CD4-positive, alpha-beta memory T cell (primary cell): Measurements from ENCODE around the gene LNPEP. TPM values are rescaled to one million over a fixed set of nuclear protein-coding genes. Genes with fewer than 3 reads are reported as not detected.
A peak's percentile ranks its signal among the peaks of the same experiment; 100 is the strongest.

Experiments used
- CTCF ChIA-PET: fragments of 350-600 bp; sonication (Branson Sonifier 250); formaldehyde crosslinking; loops from one replicate; lab custom pipeline; 2021; ENCODE audit warnings: inconsistent platforms; ENCODE audit not compliant: partially characterized antibody; lab: Charles Lee
- POLR2A ChIA-PET: fragments of 350-600 bp; sonication (Branson Sonifier 250); formaldehyde crosslinking; loops from one replicate; lab custom pipeline; 2021; ENCODE audit not compliant: partially characterized antibody; lab: Charles Lee
- DNase-seq, 5 donors: peaks; one replicate each; pipeline versions ENCODE4 v3.0.0 to v3.0.0-alpha.2; 2020 to 2022; ENCODE audit warnings: mixed read lengths in 1 of 5
- H3K27ac ChIP-seq: one replicate; pipeline ENCODE4 v1.7.0; 2013; ENCODE audit warnings: low read depth, low read length
- H3K27me3 ChIP-seq: 2 replicates; pipeline ENCODE4 v1.7.0; 2013; ENCODE audit warnings: mild to moderate bottlenecking, low read length, moderate library complexity; ENCODE audit not compliant: insufficient read depth
- H3K36me3 ChIP-seq: 2 replicates; pipeline ENCODE4 v1.7.0; 2013; ENCODE audit warnings: mild to moderate bottlenecking, low read length, moderate library complexity; ENCODE audit not compliant: insufficient read depth
- H3K4me1 ChIP-seq: 2 replicates; pipeline ENCODE4 v1.7.0; 2013; ENCODE audit warnings: mild to moderate bottlenecking, low read length, moderate library complexity; ENCODE audit not compliant: insufficient read depth
- H3K4me3 ChIP-seq, 2 donors: one replicate each; pipeline ENCODE4 v1.7.0; 2013; ENCODE audit warnings: low read length in 2 of 2, mild to moderate bottlenecking in 1 of 2
- H3K9me3 ChIP-seq, 2 donors: one replicate each; pipeline ENCODE4 v1.7.0; 2013; ENCODE audit warnings: low read length in 2 of 2, control low read depth in 1 of 2; ENCODE audit not compliant: control insufficient read depth in 1 of 2
- H3K27ac Mint-ChIP-seq, 7 donors: one replicate each; pipeline ENCODE4 v1.8.0; 2020 to 2021; ENCODE audit warnings: mixed read lengths in 7 of 7, mild to moderate bottlenecking in 6 of 7, inconsistent platforms in 3 of 7, moderate library complexity in 3 of 7
- H3K27me3 Mint-ChIP-seq, 2 donors: one replicate each; pipeline ENCODE4 v1.8.0; 2020 to 2021; ENCODE audit warnings: mixed read lengths in 2 of 2
- H3K36me3 Mint-ChIP-seq, 2 donors: one replicate each; pipeline ENCODE4 v1.8.0; 2020 to 2021; ENCODE audit warnings: mixed read lengths in 2 of 2, inconsistent platforms in 1 of 2, mild to moderate bottlenecking in 1 of 2
- H3K4me1 Mint-ChIP-seq, 4 donors: one replicate each; pipeline ENCODE4 v1.8.0; 2020 to 2021; ENCODE audit warnings: mixed read lengths in 4 of 4, mild to moderate bottlenecking in 1 of 4
- H3K4me3 Mint-ChIP-seq, 8 donors: one replicate each; pipeline ENCODE4 v1.8.0; 2020 to 2021; ENCODE audit warnings: mixed read lengths in 8 of 8, mild to moderate bottlenecking in 7 of 8, moderate library complexity in 6 of 8, inconsistent platforms in 3 of 8
- H3K9me3 Mint-ChIP-seq, 8 donors: one replicate each; pipeline ENCODE4 v1.8.0; 2020 to 2021; ENCODE audit warnings: mixed read lengths in 8 of 8, mild to moderate bottlenecking in 5 of 8, inconsistent platforms in 3 of 8, moderate library complexity in 1 of 8
- intact Hi-C: fragments of 100-400 bp; cut with micrococcal nuclease; formaldehyde crosslinking; loops from one replicate; pipeline ENCODE4 v1.15.1; 2023
- polyA plus RNA-seq, 2 donors: library from polyadenylated mRNA; unstranded; fragments of 300-500 nt; fragmentation: Illumina TruSeq; gene quantifications; one replicate each; pipeline ENCODE4 v1.2.3, GENCODE V29; 2021
- total RNA-seq, 2 experiments: library from RNA; stranded (reverse); gene quantifications; one replicate each; pipeline ENCODE4 v1.2.3, GENCODE V29; 2021

LNPEP gene
- total and polyA plus RNA-seq, 4 experiments from 2014 or later, result 23.5 to 97.3 (median 65.5) TPM

DNA sequence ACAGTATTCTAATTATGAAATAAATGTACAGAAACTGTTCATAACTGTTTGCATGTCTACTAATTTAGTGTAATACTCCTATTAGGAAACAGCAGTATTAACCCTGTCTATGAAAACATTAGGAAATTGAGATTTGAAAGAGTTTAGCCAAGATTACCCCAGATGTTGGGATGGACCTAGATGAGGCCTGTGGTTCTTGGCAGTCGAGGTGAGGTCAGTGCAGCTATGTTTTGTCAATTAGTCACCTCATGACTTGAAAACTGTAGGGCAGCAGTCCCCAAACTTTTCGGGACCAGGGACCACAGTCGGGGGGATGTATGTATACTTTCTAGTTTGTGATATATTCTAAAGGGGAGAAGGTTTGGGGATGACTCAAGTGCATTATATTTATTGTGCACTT, 4.7 kb downstream of the LNPEP start:
- Histone ChIP-seq H3K4me3 (no peak overlapping the region), H3K36me3 (no peaks in the 10 kb centered on the region), H3K27ac (no peak overlapping the region), H3K9me3 (no peaks in the 10 kb centered on the region), H3K4me1 (peaks cover 75% of the 10 kb centered on the region), H3K27me3 (no peaks in the 10 kb centered on the region)
- Mint-ChIP-seq H3K4me3 (peak overlapping the region in 5 of 8 donors; percentile 37 to 59 (median 52)), H3K4me1 (peaks cover 47 to 76% (median 64%) of the 10 kb centered on the region in 4 donors), H3K9me3 (peaks cover 0 to 2% (median 0%) of the 10 kb centered on the region in 8 donors), H3K27me3 (no peaks in the 10 kb centered on the region), H3K36me3 (peaks cover 13 to 20% of the 10 kb centered on the region in 2 donors), H3K27ac (peak overlapping the region; percentile 2 to 85 (median 42))
- ChIA-PET CTCF (interaction anchor here (0.7 to 2.0 kb wide), 4 partner anchors 18 to 135 kb away, joined by 3 to 4 read pairs (median 3); no protein-coding TSS in a partner anchor), POLR2A (interaction anchor here (1.0 to 7.8 kb wide), 3 partner anchors 20 to 47 kb away, joined by 3 to 110 read pairs (median 4); no protein-coding TSS in a partner anchor)
- DNase-seq, result no peak
- intact Hi-C loops, result no loop called here

DNA sequence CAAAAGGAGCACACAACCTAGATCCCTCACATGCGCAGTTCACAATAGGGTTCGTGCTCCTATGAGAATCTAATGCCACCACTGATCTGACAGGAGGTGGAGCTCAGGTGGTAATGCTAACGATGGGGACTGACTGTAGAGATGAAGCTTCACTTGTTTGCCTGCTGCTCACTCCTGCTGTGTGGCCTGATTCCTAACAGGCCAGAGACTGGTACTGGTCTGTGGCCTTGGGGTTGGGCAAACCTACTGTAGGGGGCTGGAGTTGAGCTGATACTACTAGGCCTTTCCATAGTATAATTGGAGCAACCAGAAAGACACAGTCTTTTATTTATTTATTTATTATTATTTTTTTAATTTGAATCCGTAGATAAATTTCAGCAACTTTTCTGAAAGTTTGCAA, 5.3 kb downstream of the LNPEP start:
- H3K4me3 Mint-ChIP-seq, result peak overlapping the region in 3 of 8 donors; percentile 50 to 59 (median 51)
- ChIA-PET CTCF (interaction anchor here (1.6 to 2.3 kb wide), 3 partner anchors 40 to 72 kb away, joined by 3 to 7 read pairs (median 4); no protein-coding TSS in a partner anchor), POLR2A (interaction anchor here (0.6 to 7.8 kb wide), 5 partner anchors 17 to 133 kb away, joined by 3 to 110 read pairs (median 3); partner anchors contain the start of gene ERAP1)
- peaks cover 14 to 20% of the 10 kb centered on the region in 2 donors for H3K36me3 Mint-ChIP-seq
- H3K27ac Mint-ChIP-seq, result peak overlapping the region in 4 of 7 donors; percentile 13 to 82 (median 66)
- peaks cover 81% of the 10 kb centered on the region for H3K4me1 ChIP-seq
- no peak for DNase-seq
- H3K27me3 Mint-ChIP-seq, result no peaks in the 10 kb centered on the region
- H3K4me3 ChIP-seq, result no peak overlapping the region
- H3K4me1 Mint-ChIP-seq, result peaks cover 52 to 82% (median 70%) of the 10 kb centered on the region in 4 donors
- no peaks in the 10 kb centered on the region for H3K36me3 ChIP-seq
- H3K27ac ChIP-seq, result no peak overlapping the region
- H3K27me3 ChIP-seq, result no peaks in the 10 kb centered on the region
- peaks cover 0 to 2% (median 0%) of the 10 kb centered on the region in 8 donors for H3K9me3 Mint-ChIP-seq
- no peaks in the 10 kb centered on the region for H3K9me3 ChIP-seq
- intact Hi-C loops, result no loop called here

DNA sequence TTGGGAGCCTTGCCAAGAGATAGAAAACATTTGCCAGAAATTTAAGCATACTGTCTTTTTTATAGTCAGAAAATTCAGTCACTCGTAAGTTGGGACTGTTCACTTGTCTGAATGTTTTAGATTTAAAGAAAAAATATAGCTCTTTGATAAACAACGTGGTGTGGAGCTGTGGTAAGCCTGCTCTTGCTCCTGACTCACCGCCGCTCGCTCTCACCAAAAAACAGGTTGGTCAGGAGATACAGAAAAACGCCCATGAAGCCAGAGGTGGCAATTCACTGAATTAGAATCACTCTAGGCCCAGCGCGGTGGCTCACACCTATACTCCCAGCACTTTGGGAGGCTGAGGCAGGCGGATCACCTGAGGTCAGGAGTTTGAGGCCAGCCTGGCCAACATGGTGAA, 6.2 kb downstream of the LNPEP start:
- Histone ChIP-seq H3K9me3 (no peaks in the 10 kb centered on the region), H3K27me3 (no peaks in the 10 kb centered on the region), H3K4me3 (no peak overlapping the region), H3K4me1 (peaks cover 86% of the 10 kb centered on the region), H3K27ac (no peak overlapping the region), H3K36me3 (no peaks in the 10 kb centered on the region)
- POLR2A ChIA-PET, result interaction anchor here (0.7 to 7.8 kb wide), 2 partner anchors 18 to 23 kb away, joined by 5 to 110 read pairs; no protein-coding TSS in a partner anchor
- H3K27ac Mint-ChIP-seq, result peak overlapping the region in 3 of 7 donors; percentile 3 to 62 (median 17)
- peak overlapping the region in 3 of 8 donors; percentile 16 to 47 (median 37) for H3K4me3 Mint-ChIP-seq
- no peak for DNase-seq
- H3K4me1 Mint-ChIP-seq, result peaks cover 57 to 88% (median 73%) of the 10 kb centered on the region in 4 donors
- intact Hi-C loops, result no loop called here
- no peaks in the 10 kb centered on the region for H3K27me3 Mint-ChIP-seq
- H3K36me3 Mint-ChIP-seq, result peaks cover 11 to 20% of the 10 kb centered on the region in 2 donors
- H3K9me3 Mint-ChIP-seq, result peaks cover 0 to 2% (median 0%) of the 10 kb centered on the region in 8 donors
- CTCF ChIA-PET, result interaction anchor here (0.7 to 2.3 kb wide), 2 partner anchors 38 to 73 kb away, joined by 3 to 7 read pairs; no protein-coding TSS in a partner anchor

DNA sequence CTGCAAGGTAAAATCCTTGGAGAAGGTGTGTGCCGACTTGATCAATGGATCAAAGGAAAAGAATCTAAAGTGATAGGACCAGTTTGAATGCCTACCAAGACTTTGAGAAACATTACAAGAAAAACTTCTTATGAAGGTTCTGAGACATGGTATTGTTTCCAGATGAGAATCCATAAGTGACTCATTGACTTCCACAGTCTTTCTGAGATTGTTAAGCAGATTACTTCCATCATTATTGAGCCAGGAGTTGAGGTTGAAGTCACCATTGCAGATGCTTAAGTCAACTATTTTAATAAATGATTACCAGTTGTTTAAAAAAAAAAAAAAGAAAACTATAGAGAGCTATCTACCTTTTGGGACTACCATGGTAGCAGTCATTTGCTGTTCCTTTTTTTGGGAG, 7.0 kb downstream of the LNPEP start:
- Mint-ChIP-seq H3K36me3 (peaks cover 11 to 20% of the 10 kb centered on the region in 2 donors), H3K4me1 (peaks cover 53 to 85% (median 73%) of the 10 kb centered on the region in 4 donors), H3K27ac (peak overlapping the region in 1 of 7 donors; percentile 30), H3K4me3 (peak overlapping the region in 1 of 8 donors; percentile 10), H3K9me3 (peaks cover 0 to 2% (median 0%) of the 10 kb centered on the region in 8 donors), H3K27me3 (no peaks in the 10 kb centered on the region)
- Histone ChIP-seq H3K27me3 (no peaks in the 10 kb centered on the region), H3K4me3 (no peak overlapping the region), H3K27ac (no peak overlapping the region), H3K4me1 (peaks cover 83% of the 10 kb centered on the region), H3K36me3 (no peaks in the 10 kb centered on the region), H3K9me3 (no peaks in the 10 kb centered on the region)
- ChIA-PET CTCF (interaction anchor here (1.0 to 2.3 kb wide), 2 partner anchors 9 to 74 kb away, joined by 3 to 7 read pairs; no protein-coding TSS in a partner anchor), POLR2A (interaction anchor here (1.5 kb wide), 1 partner anchor 15 kb away, joined by 3 read pairs; no protein-coding TSS in a partner anchor)
- intact Hi-C loops, result no loop called here
- no peak for DNase-seq

- Mint-ChIP-seq H3K27ac (peak overlapping the region; percentile 4 to 76 (median 39)), H3K27me3 (no peaks in the 10 kb centered on the region), H3K4me3 (peak overlapping the region in 4 of 8 donors; percentile 13 to 50 (median 20)), H3K9me3 (no peaks in the 10 kb centered on the region), H3K36me3 (peaks cover 11 to 20% of the 10 kb centered on the region in 2 donors), H3K4me1 (peaks cover 44 to 82% (median 68%) of the 10 kb centered on the region in 4 donors)
- H3K4me3 ChIP-seq, result no peak overlapping the region
- no peak overlapping the region for H3K27ac ChIP-seq
- H3K9me3 ChIP-seq, result no peaks in the 10 kb centered on the region
- CTCF ChIA-PET, result interaction anchor here (1.0 to 1.1 kb wide), 2 partner anchors 10 to 45 kb away, joined by 3 read pairs; no protein-coding TSS in a partner anchor
- POLR2A ChIA-PET, result interaction anchor here (1.5 kb wide), 1 partner anchor 14 kb away, joined by 3 read pairs; no protein-coding TSS in a partner anchor
- H3K4me1 ChIP-seq, result peaks cover 81% of the 10 kb centered on the region
- no peak for DNase-seq
- no peaks in the 10 kb centered on the region for H3K36me3 ChIP-seq
- no peaks in the 10 kb centered on the region for H3K27me3 ChIP-seq
- intact Hi-C loops, result no loop called here
These were observed 7.9 kb downstream of the LNPEP start for GRCh38 chr5:96943799-96944198.

DNA sequence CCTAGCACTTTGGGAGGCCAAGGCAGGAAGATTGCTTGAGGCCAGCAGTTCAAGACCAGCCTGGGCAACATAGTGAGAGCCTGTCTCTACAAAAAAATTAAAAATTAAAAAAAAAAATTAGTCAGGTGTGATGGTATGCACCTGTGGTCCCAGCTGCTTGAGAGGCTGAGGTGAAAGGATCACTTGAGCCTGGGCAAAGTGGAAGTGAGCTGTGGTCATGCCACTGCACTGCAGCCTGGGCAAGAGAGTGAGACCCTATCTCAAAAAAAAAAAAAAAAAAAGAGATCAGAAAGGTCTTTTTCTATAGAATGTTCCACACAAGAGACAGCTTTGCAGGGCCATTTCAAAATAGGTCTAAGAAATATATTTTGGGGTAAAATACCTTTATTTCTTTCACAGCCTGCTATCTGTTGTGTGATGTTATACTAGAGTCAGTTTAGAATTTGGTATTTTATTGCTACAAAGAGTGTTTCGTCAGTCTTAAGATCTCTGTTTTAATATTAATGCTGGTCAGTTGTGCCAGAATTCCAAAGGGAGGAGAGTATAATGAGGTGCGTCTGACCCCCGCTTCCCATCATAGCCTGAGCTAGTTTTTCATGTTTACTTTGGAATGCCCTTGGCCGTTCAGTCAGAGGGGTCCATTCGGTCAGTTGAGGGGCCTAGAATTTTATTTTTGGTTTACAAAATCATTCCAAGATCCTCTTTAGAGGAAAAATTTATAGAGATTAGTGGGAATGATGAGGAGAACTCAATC, 9.4 kb downstream of the LNPEP start:
- Histone ChIP-seq H3K9me3 (no peaks in the 10 kb centered on the region), H3K4me1 (peaks cover 74% of the 10 kb centered on the region), H3K36me3 (no peaks in the 10 kb centered on the region), H3K27ac (no peak overlapping the region), H3K27me3 (no peaks in the 10 kb centered on the region), H3K4me3 (no peak overlapping the region)
- POLR2A ChIA-PET, result interaction anchor here (1.0 to 3.6 kb wide), 3 partner anchors 9 to 17 kb away, joined by 3 to 19 read pairs (median 3); partner anchors contain the start of gene LNPEP
- Mint-ChIP-seq H3K27me3 (no peaks in the 10 kb centered on the region), H3K27ac (peak overlapping the region in 3 of 7 donors; percentile 38 to 51 (median 49)), H3K4me1 (peaks cover 52 to 86% (median 73%) of the 10 kb centered on the region in 4 donors), H3K9me3 (no peaks in the 10 kb centered on the region), H3K4me3 (peak overlapping the region in 4 of 8 donors; percentile 5 to 66 (median 44)), H3K36me3 (peaks cover 16 to 27% of the 10 kb centered on the region in 2 donors)
- intact Hi-C loops, result no loop called here
- no peak for DNase-seq
- CTCF ChIA-PET, result interaction anchor here (1.0 to 1.7 kb wide), 2 partner anchors 49 to 76 kb away, joined by 3 to 5 read pairs; no protein-coding TSS in a partner anchor
